Measurements from ENCODE around the gene ATP8A1.
"Not testable (repeated sequence)": the region's sequence is repeated elsewhere in the genome, so short reads cannot be mapped to it uniquely, and the experiment has no call there.

- TF ChIP-seq POLR2AphosphoS5 (IDR thresholded peaks at IDR 0.05; ENCODE audit: low read depth, low read length); POLR2A (IDR thresholded peaks at IDR 0.05; ENCODE audit: low read depth, low read length); SPI1 (IDR thresholded peaks at IDR 0.05; ENCODE audit: low read depth, low read length); PAX5 (IDR thresholded peaks at IDR 0.05; ENCODE audit: insufficient read depth, low read length, severe bottlenecking); TAF1 (IDR thresholded peaks at IDR 0.05; ENCODE audit: low read depth, low read length): not testable (repeated sequence)
Measured at GRCh38 chr4:42372303-42372702, 284.6 kb downstream of the ATP8A1 start.
